VCaP (cell line): ENCODE measurements around the gene TAMM41.

Experiments used
- H3K27ac ChIP-seq: fragments of 450-650 bp; 2 replicates; pipeline ENCODE4 v1.5.1; 2017
- TF ChIP-seq, protein P1 (sequence below): fragments of 450-650 bp; conservative IDR thresholded peaks from 2 replicates; pipeline ENCODE4 v1.5.1; 2017; ENCODE audit warnings: mild to moderate bottlenecking, moderate library complexity

The TAMM41 gene

GRCh38 chr3:11820531-11821041 is 26.1 kb downstream of the TAMM41 start:
- TF ChIP-seq, protein P1, sequence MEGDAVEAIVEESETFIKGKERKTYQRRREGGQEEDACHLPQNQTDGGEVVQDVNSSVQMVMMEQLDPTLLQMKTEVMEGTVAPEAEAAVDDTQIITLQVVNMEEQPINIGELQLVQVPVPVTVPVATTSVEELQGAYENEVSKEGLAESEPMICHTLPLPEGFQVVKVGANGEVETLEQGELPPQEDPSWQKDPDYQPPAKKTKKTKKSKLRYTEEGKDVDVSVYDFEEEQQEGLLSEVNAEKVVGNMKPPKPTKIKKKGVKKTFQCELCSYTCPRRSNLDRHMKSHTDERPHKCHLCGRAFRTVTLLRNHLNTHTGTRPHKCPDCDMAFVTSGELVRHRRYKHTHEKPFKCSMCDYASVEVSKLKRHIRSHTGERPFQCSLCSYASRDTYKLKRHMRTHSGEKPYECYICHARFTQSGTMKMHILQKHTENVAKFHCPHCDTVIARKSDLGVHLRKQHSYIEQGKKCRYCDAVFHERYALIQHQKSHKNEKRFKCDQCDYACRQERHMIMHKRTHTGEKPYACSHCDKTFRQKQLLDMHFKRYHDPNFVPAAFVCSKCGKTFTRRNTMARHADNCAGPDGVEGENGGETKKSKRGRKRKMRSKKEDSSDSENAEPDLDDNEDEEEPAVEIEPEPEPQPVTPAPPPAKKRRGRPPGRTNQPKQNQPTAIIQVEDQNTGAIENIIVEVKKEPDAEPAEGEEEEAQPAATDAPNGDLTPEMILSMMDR = peak; percentile 24; the same call in 1 of the 2 replicates
- no peak overlapping the region for H3K27ac ChIP-seq

DNA sequence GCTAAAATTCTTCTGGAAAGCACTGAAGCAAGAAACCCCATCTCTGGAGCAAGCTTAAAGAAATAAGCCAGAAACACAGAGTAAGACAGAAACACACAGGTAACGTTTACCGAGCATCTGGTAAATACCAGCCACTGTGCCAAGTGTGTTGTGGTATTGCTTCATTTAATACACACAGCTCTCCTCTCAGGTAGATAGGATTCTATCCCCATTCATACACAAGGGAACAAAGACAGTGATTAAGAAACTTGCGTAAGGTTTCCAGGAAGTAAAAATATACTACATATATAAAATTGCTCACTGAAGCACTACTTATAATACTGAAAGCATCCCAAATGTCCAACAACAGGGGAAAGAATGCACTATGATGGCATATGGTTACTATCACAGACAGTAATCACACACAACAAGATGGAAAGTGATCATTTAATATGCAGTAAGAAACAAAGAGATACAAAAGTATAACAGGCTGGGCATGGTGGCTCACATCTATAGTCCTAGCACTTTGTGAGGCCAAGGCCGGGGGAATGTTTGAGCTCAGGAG is 27.5 kb downstream of the TAMM41 start:
- TF ChIP-seq, protein P1 = no peak
- H3K27ac ChIP-seq = no peak overlapping the region

DNA sequence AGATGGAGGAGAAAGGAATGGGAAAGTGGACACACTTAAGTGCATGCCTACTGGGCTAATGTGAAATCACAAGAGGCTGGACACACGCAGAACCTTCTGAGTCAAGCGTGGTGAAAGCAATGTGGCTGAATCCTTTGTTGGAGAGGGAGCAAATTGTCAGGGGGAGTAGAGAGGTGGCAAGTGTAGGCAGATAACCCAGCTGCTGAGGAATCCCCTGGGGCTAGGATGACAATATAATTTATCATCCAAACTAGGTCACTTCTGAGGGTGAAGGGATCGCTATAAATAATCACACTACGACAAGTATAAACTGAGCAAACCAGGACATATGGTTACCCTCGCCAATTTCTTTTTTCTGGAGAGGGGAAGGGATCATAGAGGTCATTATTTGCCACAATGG is 28.7 kb downstream of the TAMM41 start:
- TF ChIP-seq, protein P1 = no peak
- no peak overlapping the region for H3K27ac ChIP-seq

GRCh38 chr3:11815111-11815510 is 31.6 kb downstream of the TAMM41 start:
- TF ChIP-seq, protein P1 = no peak
- no peak overlapping the region for H3K27ac ChIP-seq

- TF ChIP-seq, protein P1 = no peak
- H3K27ac ChIP-seq = no peak overlapping the region
These were observed 32.0 kb downstream of the TAMM41 start for GRCh38 chr3:11814663-11815062.

GRCh38 chr3:11810276-11810675 is 36.4 kb downstream of the TAMM41 start:
- H3K27ac ChIP-seq = no peak overlapping the region
- TF ChIP-seq, protein P1 = no peak

- TF ChIP-seq, protein P1 = no peak
- H3K27ac ChIP-seq = no peak overlapping the region
These were observed 38.5 kb downstream of the TAMM41 start for GRCh38 chr3:11808231-11808630.
